ENCODE results near the gene PTCD3.

- TF ChIP-seq CTCF (IDR thresholded peaks at IDR 0.05) (no peak), POLR2A (IDR thresholded peaks at IDR 0.05) (no peak)
Observed at GRCh38 chr2:86176597-86176996, 70.6 kb downstream of the PTCD3 start.
